ENCODE measurements around the gene NLRP3. TPM values are rescaled to one million over a fixed set of nuclear protein-coding genes. Genes with fewer than 3 reads are reported as not detected.

Gene NLRP3
- total RNA-seq, 1 experiment from 2014 or later, result not detected

DNA sequence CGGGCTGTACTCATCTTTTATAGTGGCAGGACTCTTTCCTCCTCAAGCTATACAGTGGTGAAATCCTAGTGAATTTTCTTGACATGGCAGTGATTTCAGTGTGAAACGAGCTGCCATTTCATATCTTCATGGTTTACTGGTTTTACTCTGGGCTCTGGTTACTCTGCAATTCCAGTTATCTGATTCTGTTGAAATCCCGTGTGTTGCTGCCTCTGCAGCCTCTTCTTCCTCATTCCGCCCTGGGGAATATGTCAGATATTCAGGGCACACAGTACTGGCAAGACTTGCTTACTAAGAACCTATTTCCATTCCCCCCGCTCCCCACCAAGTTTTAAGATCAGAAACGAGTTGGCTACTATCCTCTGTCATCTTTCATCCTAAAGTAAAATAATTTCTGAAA is 49.8 kb downstream of the NLRP3 start:
- intact Hi-C loops (cut with micrococcal nuclease), result no loop called here
- POLR2A ChIA-PET, result no interaction called here
- no peaks in the 10 kb centered on the region for H3K79me2 ChIP-seq (ENCODE audit: insufficient read depth, low read length)
- no peak overlapping the region for H3K9ac ChIP-seq (ENCODE audit: low read length)
- no peak overlapping the region for H2AFZ ChIP-seq (ENCODE audit: low read depth, low read length, poor library complexity, severe bottlenecking)
- no TSS peak for BruUV-seq (replicated peaks)
- no peak for DNase-seq (ENCODE audit: low read depth, low spot score)
- TF ChIP-seq SIN3A (IDR thresholded peaks at IDR 0.05; ENCODE audit: low read depth) (no peak), REST (IDR thresholded peaks at IDR 0.05; ENCODE audit: low read depth) (no peak)
- TF ChIP-seq, protein P1, sequence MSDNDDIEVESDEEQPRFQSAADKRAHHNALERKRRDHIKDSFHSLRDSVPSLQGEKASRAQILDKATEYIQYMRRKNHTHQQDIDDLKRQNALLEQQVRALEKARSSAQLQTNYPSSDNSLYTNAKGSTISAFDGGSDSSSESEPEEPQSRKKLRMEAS (IDR thresholded peaks at IDR 0.05), result no peak
- CTCF ChIA-PET, result no interaction called here
- no peaks in the 10 kb centered on the region for H3K9me3 ChIP-seq (ENCODE audit: control insufficient read depth in 1 of 2, insufficient read depth in 1 of 2, low read depth in 1 of 2, low read length in 2 of 2)
- ATAC-seq, result no peak
- no peaks in the 10 kb centered on the region for H3K9me2 ChIP-seq (ENCODE audit: insufficient read depth)
- no peak overlapping the region for H3K4me3 ChIP-seq (replicated peaks in 1 of 2; ENCODE audit: low read depth in 1 of 2, low read length in 2 of 2)
- H4K20me1 ChIP-seq (ENCODE audit: insufficient read depth), result no peaks in the 10 kb centered on the region; the same call in 1 of the 2 replicates
- H3K27ac ChIP-seq (ENCODE audit: low read depth, low read length), result no peak overlapping the region
- no peaks in the 10 kb centered on the region for H3K4me1 ChIP-seq (ENCODE audit: control insufficient read depth in 1 of 2, insufficient read depth in 2 of 2, low read length in 2 of 2)
- H3K36me3 ChIP-seq (ENCODE audit: control insufficient read depth in 1 of 2, insufficient read depth in 2 of 2, low read length in 2 of 2), result no peaks in the 10 kb centered on the region
- RAD21 ChIA-PET (ENCODE audit: low non-redundant PET in 1 of 2, low total read pairs in 2 of 2, uncharacterized antibody in 2 of 2, unreplicated experiment in 2 of 2), result no interaction called here
- no peak overlapping the region for H3K4me2 ChIP-seq (ENCODE audit: low read length)
- H3K27me3 ChIP-seq (ENCODE audit: insufficient read depth, low read length), result no peaks in the 10 kb centered on the region

DNA sequence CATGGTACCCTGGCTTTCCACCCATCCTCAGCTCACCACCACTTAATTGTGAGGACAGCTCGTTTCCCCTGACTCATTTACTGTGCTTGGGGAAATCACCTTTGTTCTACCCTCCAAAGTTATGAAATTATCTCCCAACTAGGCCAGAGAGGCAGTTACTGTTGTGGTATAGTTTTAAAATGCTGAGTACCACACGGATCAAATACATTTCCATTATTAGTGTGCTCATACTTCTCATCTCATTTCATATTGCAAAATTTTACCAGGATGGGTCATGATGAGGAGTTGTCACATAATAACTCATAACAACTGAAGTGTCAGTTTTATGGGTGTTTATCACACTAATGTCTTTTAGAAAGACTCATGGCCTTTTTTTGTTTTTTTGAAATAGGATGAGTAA is 51.2 kb downstream of the NLRP3 start:
- Histone ChIP-seq H3K4me3 (replicated peaks in 1 of 2; ENCODE audit: low read depth in 1 of 2, low read length in 2 of 2) (no peak overlapping the region), H3K79me2 (ENCODE audit: insufficient read depth, low read length) (no peaks in the 10 kb centered on the region), H3K36me3 (ENCODE audit: control insufficient read depth in 1 of 2, insufficient read depth in 2 of 2, low read length in 2 of 2) (no peaks in the 10 kb centered on the region), H3K27me3 (ENCODE audit: insufficient read depth, low read length) (no peaks in the 10 kb centered on the region), H3K4me1 (ENCODE audit: control insufficient read depth in 1 of 2, insufficient read depth in 2 of 2, low read length in 2 of 2) (no peaks in the 10 kb centered on the region), H3K9me2 (ENCODE audit: insufficient read depth) (no peaks in the 10 kb centered on the region), H3K9me3 (ENCODE audit: control insufficient read depth in 1 of 2, insufficient read depth in 1 of 2, low read depth in 1 of 2, low read length in 2 of 2) (no peaks in the 10 kb centered on the region), H4K20me1 (ENCODE audit: insufficient read depth) (no peaks in the 10 kb centered on the region; the same call in 1 of the 2 replicates), H2AFZ (ENCODE audit: low read depth, low read length, poor library complexity, severe bottlenecking) (no peak overlapping the region), H3K27ac (ENCODE audit: low read depth, low read length) (no peak overlapping the region), H3K9ac (ENCODE audit: low read length) (no peak overlapping the region), H3K4me2 (ENCODE audit: low read length) (no peak overlapping the region)
- POLR2A ChIA-PET, result no interaction called here
- DNase-seq (ENCODE audit: low read depth, low spot score) (no peak), ATAC-seq (no peak)
- intact Hi-C loops (cut with micrococcal nuclease), result no loop called here
- no peak for TF ChIP-seq EGR1 (IDR thresholded peaks at IDR 0.05; ENCODE audit: low read depth)
- no peak for TF ChIP-seq SIN3A (IDR thresholded peaks at IDR 0.05; ENCODE audit: low read depth)
- TF ChIP-seq EZH2 (IDR thresholded peaks at IDR 0.05), result no peak
- TF ChIP-seq TCF7L2 (IDR thresholded peaks at IDR 0.05; ENCODE audit: borderline replicate concordance, extremely low read depth, insufficient read depth, insufficient read length), result no peak
- TF ChIP-seq POLR2AphosphoS5 (IDR thresholded peaks at IDR 0.05; ENCODE audit: low read depth, low read length), result no peak
- no peak for TF ChIP-seq CEBPB (IDR thresholded peaks at IDR 0.05; ENCODE audit: low read depth)
- TF ChIP-seq ELF1 (IDR thresholded peaks at IDR 0.05; ENCODE audit: borderline replicate concordance, low read depth), result no peak
- TF ChIP-seq, protein P2, sequence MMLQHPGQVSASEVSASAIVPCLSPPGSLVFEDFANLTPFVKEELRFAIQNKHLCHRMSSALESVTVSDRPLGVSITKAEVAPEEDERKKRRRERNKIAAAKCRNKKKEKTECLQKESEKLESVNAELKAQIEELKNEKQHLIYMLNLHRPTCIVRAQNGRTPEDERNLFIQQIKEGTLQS (IDR thresholded peaks at IDR 0.05), result no peak
- RAD21 ChIA-PET (ENCODE audit: low non-redundant PET in 1 of 2, low total read pairs in 2 of 2, uncharacterized antibody in 2 of 2, unreplicated experiment in 2 of 2), result no interaction called here
- CTCF ChIA-PET, result no interaction called here
- BruUV-seq (replicated peaks), result no TSS peak

Measured in HCT116 (cell line).